ENCODE results near the gene RERE. TPM values are rescaled to one million over a fixed set of nuclear protein-coding genes. Genes with fewer than 3 reads are reported as not detected.

RERE gene
- total and polyA plus RNA-seq, 2 donors (not counting 3 experiments of a cell fraction or from before 2014, with no cell fraction given) = 14.1 to 113 TPM

- CTCF ChIA-PET = interaction anchor here (1.0 to 1.2 kb wide), 3 partner anchors 13 to 19 kb away, joined by 3 to 5 read pairs (median 3); no protein-coding TSS in a partner anchor
- no peak overlapping the region for H3K4me2 ChIP-seq (ENCODE audit: insufficient read depth, low read length)
Observed at GRCh38 chr1:8428441-8428840, 389.0 kb downstream of the RERE start.

More at GRCh38 chr1:8428441-8428840, 389.0 kb downstream of the RERE start:
- TF ChIP-seq POLR2A (IDR thresholded peaks at IDR 0.05; ENCODE audit: low read depth, low read length) (no peak), CTCF (IDR thresholded peaks at IDR 0.05; ENCODE audit: extremely low read depth in 1 of 2, insufficient read depth in 1 of 2, low read depth in 1 of 2, low read length in 2 of 2) (no peak), MAX (IDR thresholded peaks at IDR 0.05; ENCODE audit: insufficient read depth, insufficient read length) (no peak), EZH2 (IDR thresholded peaks at IDR 0.05; ENCODE audit: borderline replicate concordance, low read depth, low read length, severe bottlenecking) (no peak), GATA2 (IDR thresholded peaks at IDR 0.05; ENCODE audit: insufficient read depth, insufficient read length, low read depth, low read length) (no peak), JUN (IDR thresholded peaks at IDR 0.05; ENCODE audit: borderline replicate concordance, insufficient read depth, insufficient read length, low read depth) (no peak), MYC (IDR thresholded peaks at IDR 0.05; ENCODE audit: low read depth, low read length) (no peak), POLR2AphosphoS5 (IDR thresholded peaks at IDR 0.05; ENCODE audit: insufficient read depth, low read depth, low read length) (no peak), FOS (IDR thresholded peaks at IDR 0.05; ENCODE audit: borderline replicate concordance, insufficient read depth, low read length) (no peak)
- Histone ChIP-seq H3K4me3 (replicated peaks in 1 of 3; ENCODE audit: insufficient read depth in 1 of 3, low read depth in 1 of 3, low read length in 3 of 3) (no peak overlapping the region), H3K27ac (ENCODE audit: insufficient read depth, low read depth, low read length) (no peak overlapping the region), H4K20me1 (replicated peaks; ENCODE audit: control insufficient read depth, extremely low read depth, insufficient read depth, low read length) (no peaks in the 10 kb centered on the region), H2AFZ (ENCODE audit: low read depth, low read length) (no peak overlapping the region), H3K79me2 (ENCODE audit: control insufficient read depth, insufficient read depth, low read length) (no peaks in the 10 kb centered on the region), H3K9ac (replicated peaks; ENCODE audit: extremely low read depth, insufficient read depth, low read length) (no peak overlapping the region), H3K9me3 (replicated peaks; ENCODE audit: control insufficient read depth, insufficient read depth, low read length) (no peaks in the 10 kb centered on the region), H3K9me1 (replicated peaks; ENCODE audit: control insufficient read depth, extremely low read depth, insufficient read depth, low read length) (no peaks in the 10 kb centered on the region), H3K27me3 (ENCODE audit: control insufficient read depth in 2 of 2, insufficient read depth in 2 of 2, low read length in 2 of 2) (no peaks in the 10 kb centered on the region), H3K36me3 (ENCODE audit: control insufficient read depth in 2 of 2, extremely low read depth in 1 of 2, insufficient read depth in 2 of 2, low read length in 2 of 2) (no peaks in the 10 kb centered on the region), H3K4me1 (ENCODE audit: control insufficient read depth, extremely low read depth, insufficient read depth, low read length) (peaks cover 9% of the 10 kb centered on the region)
- no peak for FAIRE-seq
- dilution Hi-C loops (cut with MboI; ENCODE audit: extremely low pct_ligation_motif_present, low sequenced_read_pairs) (no loop called here), intact Hi-C loops (cut with micrococcal nuclease) (loop anchor here (10.0 kb wide), 1 partner anchor 426 kb away; no protein-coding TSS in a partner anchor)
- DNase-seq (ENCODE audit: low read depth, low spot score) = no peak
- BruUV-seq (replicated peaks) = no TSS peak
- POLR2A ChIA-PET = no interaction called here
